PFSK-1 (cell line): Measurements from ENCODE around the gene AP4M1.

ENCODE experiments used
- POLR2AphosphoS5 ChIP-seq: IDR thresholded peaks from 2 replicates; pipeline ENCODE4 v1.6.1; 2012; ENCODE audit warnings: low read depth, mild to moderate bottlenecking, control low read depth, low read length, moderate library complexity
- TF ChIP-seq, protein P1 (sequence below), 2 experiments: IDR thresholded peaks; 2 replicates each; pipeline versions ENCODE4 v1.6.1 to v1.8.0; 2011 to 2012; ENCODE audit warnings: low read depth in 2 of 2, low read length in 2 of 2, control low read depth in 1 of 2, inconsistent platforms in 1 of 2, mild to moderate bottlenecking in 1 of 2, moderate library complexity in 1 of 2; ENCODE audit not compliant: insufficient read depth in 1 of 2

DNA sequence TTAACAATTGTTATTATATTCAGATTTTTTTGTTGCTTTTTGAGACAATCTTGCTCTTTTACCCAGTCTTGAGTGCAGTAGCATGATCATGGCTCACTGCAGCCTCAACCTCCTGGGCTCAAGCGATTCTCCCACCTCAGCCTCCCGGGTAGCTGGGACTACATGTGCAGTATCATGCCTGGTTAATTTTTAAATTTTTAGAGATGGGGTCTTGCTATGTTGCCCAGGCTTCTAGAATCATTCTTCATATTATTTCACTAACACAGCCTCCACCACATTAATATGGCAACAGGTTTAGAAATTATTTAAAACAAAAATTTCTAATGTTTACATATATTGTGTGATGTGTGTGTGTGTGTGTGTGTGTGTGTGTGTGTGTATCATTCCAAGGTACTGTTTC is 45.8 kb downstream of the AP4M1 start:
- TF ChIP-seq POLR2AphosphoS5 = no peak
- TF ChIP-seq, protein P1, sequence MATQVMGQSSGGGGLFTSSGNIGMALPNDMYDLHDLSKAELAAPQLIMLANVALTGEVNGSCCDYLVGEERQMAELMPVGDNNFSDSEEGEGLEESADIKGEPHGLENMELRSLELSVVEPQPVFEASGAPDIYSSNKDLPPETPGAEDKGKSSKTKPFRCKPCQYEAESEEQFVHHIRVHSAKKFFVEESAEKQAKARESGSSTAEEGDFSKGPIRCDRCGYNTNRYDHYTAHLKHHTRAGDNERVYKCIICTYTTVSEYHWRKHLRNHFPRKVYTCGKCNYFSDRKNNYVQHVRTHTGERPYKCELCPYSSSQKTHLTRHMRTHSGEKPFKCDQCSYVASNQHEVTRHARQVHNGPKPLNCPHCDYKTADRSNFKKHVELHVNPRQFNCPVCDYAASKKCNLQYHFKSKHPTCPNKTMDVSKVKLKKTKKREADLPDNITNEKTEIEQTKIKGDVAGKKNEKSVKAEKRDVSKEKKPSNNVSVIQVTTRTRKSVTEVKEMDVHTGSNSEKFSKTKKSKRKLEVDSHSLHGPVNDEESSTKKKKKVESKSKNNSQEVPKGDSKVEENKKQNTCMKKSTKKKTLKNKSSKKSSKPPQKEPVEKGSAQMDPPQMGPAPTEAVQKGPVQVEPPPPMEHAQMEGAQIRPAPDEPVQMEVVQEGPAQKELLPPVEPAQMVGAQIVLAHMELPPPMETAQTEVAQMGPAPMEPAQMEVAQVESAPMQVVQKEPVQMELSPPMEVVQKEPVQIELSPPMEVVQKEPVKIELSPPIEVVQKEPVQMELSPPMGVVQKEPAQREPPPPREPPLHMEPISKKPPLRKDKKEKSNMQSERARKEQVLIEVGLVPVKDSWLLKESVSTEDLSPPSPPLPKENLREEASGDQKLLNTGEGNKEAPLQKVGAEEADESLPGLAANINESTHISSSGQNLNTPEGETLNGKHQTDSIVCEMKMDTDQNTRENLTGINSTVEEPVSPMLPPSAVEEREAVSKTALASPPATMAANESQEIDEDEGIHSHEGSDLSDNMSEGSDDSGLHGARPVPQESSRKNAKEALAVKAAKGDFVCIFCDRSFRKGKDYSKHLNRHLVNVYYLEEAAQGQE (IDR thresholded peaks at IDR 0.05; ENCODE audit: insufficient read depth in 1 of 2, low read depth in 2 of 2, low read length in 2 of 2) = no peak
